Measurements from ENCODE around the gene CDH18.

Gene CDH18

GRCh38 chr5:19701731-19702130 is 286.3 kb downstream of the CDH18 start:
- H3K27me3 ChIP-seq (replicated peaks; ENCODE audit: insufficient read depth, low read length), result no peaks in the 10 kb centered on the region

GRCh38 chr5:19694949-19695611 is 292.9 kb downstream of the CDH18 start:
- no peak for DNase-seq
- Histone ChIP-seq H3K27ac (ENCODE audit: low read length) (no peak overlapping the region), H3K9me2 (replicated peaks; ENCODE audit: insufficient read depth, low read length) (no peaks in the 10 kb centered on the region), H4K20me1 (ENCODE audit: insufficient read depth, low read length) (no peaks in the 10 kb centered on the region), H3K27me3 (replicated peaks; ENCODE audit: insufficient read depth, low read length) (no peaks in the 10 kb centered on the region), H3K36me3 (replicated peaks; ENCODE audit: insufficient read depth, low read length) (no peaks in the 10 kb centered on the region), H3K9ac (ENCODE audit: low read length) (no peak overlapping the region), H3K9me3 (replicated peaks; ENCODE audit: insufficient read depth, low read length) (no peaks in the 10 kb centered on the region), H3F3A (ENCODE audit: insufficient read depth, low read length) (no peaks in the 10 kb centered on the region), H2AFZ (ENCODE audit: low read length) (no peak overlapping the region), H3K4me2 (ENCODE audit: low read depth, low read length) (no peak overlapping the region), H3K4me3 (ENCODE audit: low read length) (no peak overlapping the region), H3K4me1 (ENCODE audit: low read length) (no peaks in the 10 kb centered on the region), H3K79me2 (ENCODE audit: low read length) (no peaks in the 10 kb centered on the region)
- no peak for TF ChIP-seq CTCF (IDR thresholded peaks at IDR 0.05; ENCODE audit: low read length)
- no peak for TF ChIP-seq EZH2 (optimal IDR thresholded peaks at IDR 0.05; ENCODE audit: low read depth, low read length)
- TF ChIP-seq EZH2phosphoT487 (IDR thresholded peaks at IDR 0.05; ENCODE audit: low read length), result no peak

More at GRCh38 chr5:19701731-19702130, 286.3 kb downstream of the CDH18 start:
- Histone ChIP-seq H3K36me3 (replicated peaks; ENCODE audit: insufficient read depth, low read length) (no peaks in the 10 kb centered on the region), H3K79me2 (ENCODE audit: low read length) (no peaks in the 10 kb centered on the region), H3K9me3 (replicated peaks; ENCODE audit: insufficient read depth, low read length) (no peaks in the 10 kb centered on the region), H3K27ac (ENCODE audit: low read length) (no peak overlapping the region), H4K20me1 (ENCODE audit: insufficient read depth, low read length) (no peaks in the 10 kb centered on the region), H3K4me1 (ENCODE audit: low read length) (no peaks in the 10 kb centered on the region), H3K4me3 (ENCODE audit: low read length) (no peak overlapping the region), H2AFZ (ENCODE audit: low read length) (no peak overlapping the region), H3K4me2 (ENCODE audit: low read depth, low read length) (no peak overlapping the region), H3F3A (ENCODE audit: insufficient read depth, low read length) (no peaks in the 10 kb centered on the region), H3K9ac (ENCODE audit: low read length) (no peak overlapping the region), H3K9me2 (replicated peaks; ENCODE audit: insufficient read depth, low read length) (no peaks in the 10 kb centered on the region)
- TF ChIP-seq EZH2 (optimal IDR thresholded peaks at IDR 0.05; ENCODE audit: low read depth, low read length), result no peak
- no peak for TF ChIP-seq CTCF (IDR thresholded peaks at IDR 0.05; ENCODE audit: low read length)
- no peak for TF ChIP-seq EZH2phosphoT487 (IDR thresholded peaks at IDR 0.05; ENCODE audit: low read length)
- no peak for DNase-seq

- H2AFZ ChIP-seq (ENCODE audit: low read length), result no peak overlapping the region
- H3K27ac ChIP-seq (ENCODE audit: low read length), result no peak overlapping the region
Measured at GRCh38 chr5:19690978-19691377, 297.0 kb downstream of the CDH18 start.

More at GRCh38 chr5:19690978-19691377, 297.0 kb downstream of the CDH18 start:
- H3K79me2 ChIP-seq (ENCODE audit: low read length), result no peaks in the 10 kb centered on the region
- H3K9ac ChIP-seq (ENCODE audit: low read length), result no peak overlapping the region
- no peak overlapping the region for H3K4me2 ChIP-seq (ENCODE audit: low read depth, low read length)
- no peaks in the 10 kb centered on the region for H3F3A ChIP-seq (ENCODE audit: insufficient read depth, low read length)
- no peaks in the 10 kb centered on the region for H3K4me1 ChIP-seq (ENCODE audit: low read length)
- H3K4me3 ChIP-seq (ENCODE audit: low read length), result no peak overlapping the region
- no peak for DNase-seq
- TF ChIP-seq EZH2 (optimal IDR thresholded peaks at IDR 0.05; ENCODE audit: low read depth, low read length) (no peak), CTCF (IDR thresholded peaks at IDR 0.05; ENCODE audit: low read length) (no peak), EZH2phosphoT487 (IDR thresholded peaks at IDR 0.05; ENCODE audit: low read length) (no peak)
- H3K27me3 ChIP-seq (replicated peaks; ENCODE audit: insufficient read depth, low read length), result no peaks in the 10 kb centered on the region
- H3K9me2 ChIP-seq (replicated peaks; ENCODE audit: insufficient read depth, low read length), result no peaks in the 10 kb centered on the region
- no peaks in the 10 kb centered on the region for H4K20me1 ChIP-seq (ENCODE audit: insufficient read depth, low read length)
- no peaks in the 10 kb centered on the region for H3K36me3 ChIP-seq (replicated peaks; ENCODE audit: insufficient read depth, low read length)
- H3K9me3 ChIP-seq (replicated peaks; ENCODE audit: insufficient read depth, low read length), result no peaks in the 10 kb centered on the region

Data from MM.1S (cell line).